ENCODE measurements around the gene MED15. TPM values are rescaled to one million over a fixed set of nuclear protein-coding genes. Genes with fewer than 3 reads are reported as not detected.

The MED15 gene
- total and polyA plus RNA-seq, 2 experiments from 2014 or later: 29.2 to 43.5 TPM

- no peak for TF ChIP-seq REST (IDR thresholded peaks at IDR 0.05; ENCODE audit: unreplicated experiment)
- no peak for TF ChIP-seq CREB1 (CRISPR knock-in tag; IDR thresholded peaks at IDR 0.05; ENCODE audit: low read depth)
- TF ChIP-seq STAT1 (IDR thresholded peaks at IDR 0.05; ENCODE audit: unreplicated experiment): no peak
- no peak for TF ChIP-seq CTCF (conservative IDR thresholded peaks at IDR 0.05; ENCODE audit: low read depth in 2 of 2)
Measured at GRCh38 chr22:20511578-20512229, 4.3 kb downstream of the MED15 start (continued).

- Mint-ChIP-seq H3K36me3 (ENCODE audit: low read depth) (no peaks in the 10 kb centered on the region; the same call in 1 of the 3 replicates), H3K4me1 (peaks cover 13% of the 10 kb centered on the region), H3K27me3 (ENCODE audit: insufficient read depth, low read depth, poor library complexity) (peaks cover 14% of the 10 kb centered on the region), H3K9me3 (no peaks in the 10 kb centered on the region), H3K4me3 (no peak overlapping the region), H3K27ac (0 out of 2 replicates have a peak overlapping the region, but pooled peaks have one; percentile 21)
- Histone ChIP-seq H4K20me1 (replicated peaks; ENCODE audit: insufficient read depth) (peaks cover 36% of the 10 kb centered on the region), H3K9me2 (ENCODE audit: insufficient read depth) (no peaks in the 10 kb centered on the region), H3K36me3 (ENCODE audit: insufficient read depth) (no peaks in the 10 kb centered on the region), H3K4me2 (no peak overlapping the region), H2AFZ (no peak overlapping the region), H3K4me1 (ENCODE audit: insufficient read depth) (peaks cover 15% of the 10 kb centered on the region), H3K4me3 (no peak overlapping the region), H3K27me3 (ENCODE audit: insufficient read depth) (no peaks in the 10 kb centered on the region), H3F3A (replicated peaks; ENCODE audit: low read depth) (no peaks in the 10 kb centered on the region), H3K79me2 (replicated peaks; ENCODE audit: insufficient read depth) (peaks cover 98% of the 10 kb centered on the region), H3K27ac (ENCODE audit: low read depth) (no peak overlapping the region)
- ATAC-seq (no peak), DNase-seq (ENCODE audit: low spot score) (no peak)
- TF ChIP-seq STAT1 (IDR thresholded peaks at IDR 0.05; ENCODE audit: unreplicated experiment): no peak
- no peak for TF ChIP-seq EZH2 (IDR thresholded peaks at IDR 0.05; ENCODE audit: low read depth, unreplicated experiment)
- TF ChIP-seq NANOG (IDR thresholded peaks at IDR 0.05; ENCODE audit: borderline replicate concordance): no peak
- TF ChIP-seq REST (IDR thresholded peaks at IDR 0.05; ENCODE audit: unreplicated experiment): no peak
- no peak for TF ChIP-seq ZNF331 (CRISPR knock-in tag; IDR thresholded peaks at IDR 0.05; ENCODE audit: low read depth)
- TF ChIP-seq CREB1 (CRISPR knock-in tag; IDR thresholded peaks at IDR 0.05; ENCODE audit: low read depth): no peak
- no peak for TF ChIP-seq ETS1 (IDR thresholded peaks at IDR 0.05)
- no peak for TF ChIP-seq ZNF114 (CRISPR knock-in tag; IDR thresholded peaks at IDR 0.05)
Measured at GRCh38 chr22:20514658-20515406, 7.4 kb downstream of the MED15 start.
